GM21529 (cell line): ENCODE data around the gene HCRTR1.

Experiments
- ATAC-seq: cut with Tn5 transposase; IDR thresholded peaks from one replicate; pipeline ENCODE4 v1.9.1; 2021; ENCODE audit not compliant: unreplicated experiment

Gene HCRTR1

DNA sequence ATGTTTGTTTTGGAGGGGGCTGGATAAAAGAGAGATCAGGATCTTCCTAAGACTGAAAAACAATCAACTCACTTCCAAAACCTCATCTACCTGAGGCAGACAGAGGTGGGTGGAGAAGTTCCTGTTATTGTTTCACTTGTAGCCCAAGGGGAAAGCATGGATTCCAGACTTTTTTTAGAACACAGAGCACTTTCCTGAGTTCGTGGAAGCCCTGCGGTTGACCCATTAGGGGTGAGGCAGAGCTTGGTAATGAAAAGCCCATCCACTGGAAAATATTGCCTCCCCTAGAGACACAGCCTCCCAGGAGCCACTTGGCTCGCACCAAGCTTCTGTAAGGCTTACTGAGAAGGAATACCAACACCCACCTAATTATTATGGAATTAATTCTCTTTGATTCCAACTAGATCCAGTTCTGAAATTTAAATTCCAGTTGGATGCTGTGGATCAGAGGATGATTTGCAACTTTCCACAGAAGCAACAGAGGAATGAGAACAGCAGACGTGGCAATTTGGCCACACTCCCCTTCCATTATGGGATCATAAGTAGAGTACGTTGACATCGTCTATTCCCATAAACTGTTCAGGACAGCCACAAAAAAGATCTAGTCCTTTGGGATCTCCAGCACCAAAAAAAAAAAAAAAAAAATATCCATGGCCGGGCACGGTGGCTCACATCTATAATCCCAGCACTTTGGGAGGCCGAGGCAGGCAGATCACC lies 31.3 kb downstream of the HCRTR1 start:
- ATAC-seq = no peak

DNA sequence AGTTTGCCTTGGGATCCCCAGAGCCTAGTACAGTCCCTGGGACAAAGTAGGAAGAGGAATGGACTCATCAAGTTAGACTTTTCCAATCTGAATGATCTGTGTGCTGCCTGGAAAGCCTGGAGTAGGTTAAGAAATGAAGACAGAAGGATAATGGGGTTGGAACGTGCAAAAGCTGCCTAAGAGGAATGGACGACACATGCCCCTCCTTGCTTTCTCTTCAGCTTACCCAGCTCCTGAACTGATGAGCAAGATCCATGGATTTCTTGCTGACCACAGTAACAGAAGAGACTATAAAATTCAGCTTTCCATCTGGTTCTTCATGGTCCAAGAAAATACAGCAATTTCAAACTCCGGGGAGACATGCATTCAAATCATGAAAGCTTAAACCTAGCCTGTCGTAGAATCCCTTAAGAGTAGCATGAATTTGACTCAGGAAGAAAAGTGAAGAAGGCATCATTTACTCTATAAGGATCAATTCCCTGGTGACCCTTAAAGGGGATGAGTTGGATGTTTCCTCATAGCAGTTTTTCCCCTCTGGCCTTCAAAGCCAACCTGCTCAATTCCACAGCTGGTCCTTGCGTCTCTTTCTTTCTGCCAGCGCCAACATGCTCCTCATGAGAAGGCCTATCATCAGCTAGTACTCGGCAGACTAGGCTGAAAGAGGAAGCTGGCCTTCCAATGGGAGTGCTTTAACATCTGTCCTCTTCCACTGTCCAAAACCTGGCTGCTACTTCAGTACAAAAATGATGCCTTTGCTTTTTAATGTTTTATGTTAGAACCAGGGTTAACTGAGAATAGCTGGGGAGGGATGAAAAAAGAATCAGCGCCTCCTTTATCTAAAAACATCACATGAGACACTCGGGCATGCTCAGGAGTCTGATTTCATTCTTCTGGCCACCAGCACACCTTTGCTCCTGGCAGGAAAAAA lies 32.9 kb downstream of the HCRTR1 start:
- ATAC-seq = no peak

DNA sequence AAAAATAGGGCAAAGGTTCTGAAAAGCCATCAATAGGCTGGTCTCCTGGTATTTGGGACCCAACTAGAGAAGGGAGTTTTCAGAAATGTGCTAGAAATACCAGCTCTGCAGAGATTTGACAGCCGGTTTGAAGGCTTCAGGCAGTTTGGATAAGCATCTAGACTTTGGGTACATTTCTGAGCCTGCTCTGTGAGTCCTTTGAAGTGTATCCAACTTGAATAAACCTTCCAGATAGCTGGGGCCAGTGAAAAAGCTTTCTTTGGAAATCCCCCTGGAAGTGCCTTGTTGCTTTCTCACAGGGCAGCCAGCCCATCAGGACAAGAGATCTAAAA lies 33.6 kb downstream of the HCRTR1 start:
- no peak for ATAC-seq

DNA sequence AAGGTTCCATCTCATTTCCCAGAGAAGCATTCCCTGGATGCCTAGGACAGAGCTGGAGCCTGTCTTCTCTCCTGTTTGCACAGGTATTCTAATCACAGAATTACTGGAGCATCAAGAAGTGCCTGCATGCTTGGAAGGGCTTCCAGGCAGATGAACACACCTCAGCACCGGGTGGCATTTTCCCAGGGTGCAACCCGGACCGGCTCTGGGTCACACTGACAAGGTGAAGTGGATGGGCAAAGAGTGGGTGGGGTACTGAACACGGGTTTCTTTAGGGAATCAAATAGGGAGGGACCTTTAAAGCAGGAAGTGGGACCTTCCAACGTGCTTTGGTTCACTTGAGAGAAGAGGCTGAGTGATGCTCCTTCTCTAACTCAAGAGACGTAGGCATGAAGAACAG lies 34.3 kb downstream of the HCRTR1 start:
- no peak for ATAC-seq

DNA sequence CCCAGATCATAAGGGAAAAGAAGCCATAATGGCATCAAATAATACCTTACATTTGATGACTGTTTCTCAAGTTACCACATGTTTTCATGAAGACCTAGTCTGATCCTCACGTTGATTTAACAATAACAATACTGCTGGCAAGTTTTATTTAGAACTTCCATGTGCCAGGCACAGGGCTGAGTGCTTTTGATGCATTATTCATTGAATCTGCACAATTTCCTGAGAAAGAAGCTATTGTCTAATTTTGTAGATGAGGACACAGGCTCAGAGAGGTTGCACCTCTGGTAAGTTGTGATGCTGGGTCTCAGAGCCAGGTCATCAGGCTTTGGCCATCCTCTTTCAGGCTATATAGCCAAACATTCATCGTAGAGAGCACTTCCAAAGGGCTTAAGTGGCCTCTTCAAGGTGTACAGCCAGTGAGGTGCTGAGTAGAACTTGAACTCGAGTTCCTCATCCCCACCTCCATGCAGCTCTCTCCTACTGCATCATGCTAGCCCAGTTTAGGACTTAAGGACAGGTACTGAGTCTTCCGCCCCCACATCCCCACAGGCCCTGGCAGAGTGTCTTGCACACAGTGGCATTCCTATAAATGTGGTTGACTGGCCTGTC lies 35.5 kb downstream of the HCRTR1 start:
- no peak for ATAC-seq

DNA sequence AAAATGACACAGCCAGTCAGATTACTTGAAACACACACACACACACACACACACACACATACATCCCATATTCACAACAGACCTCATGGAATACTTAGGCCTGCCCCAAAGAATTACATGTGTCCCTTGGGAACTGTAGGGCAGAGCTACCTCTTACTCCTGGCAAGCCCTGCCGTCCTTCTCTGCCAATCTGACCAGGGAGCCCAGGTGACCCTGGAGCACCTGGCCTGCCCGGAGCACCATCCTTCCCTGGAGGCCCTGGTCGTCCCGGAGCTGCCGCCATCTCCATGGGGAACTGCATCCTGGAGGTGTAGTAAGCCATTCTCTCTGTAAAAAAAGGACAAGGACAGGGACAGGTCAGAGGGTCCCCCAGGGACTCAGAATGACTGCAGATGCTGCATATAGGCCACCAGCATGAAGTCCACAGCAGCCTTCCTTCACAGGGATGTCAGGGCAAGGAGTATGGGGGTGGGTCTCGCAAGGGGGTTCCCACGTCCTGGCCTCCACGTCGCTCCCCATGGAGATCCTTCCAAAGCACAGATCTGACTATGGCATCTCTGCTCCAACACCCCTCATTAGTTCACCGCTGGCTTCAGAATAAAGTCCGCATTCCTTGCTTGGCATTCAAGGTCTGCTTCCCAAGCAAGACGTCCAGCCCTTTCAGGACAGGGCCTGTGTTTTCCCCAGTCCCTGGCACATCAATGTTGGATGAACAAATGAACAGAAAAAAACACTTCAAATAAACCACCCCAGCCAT lies 36.4 kb downstream of the HCRTR1 start:
- ATAC-seq = no peak

DNA sequence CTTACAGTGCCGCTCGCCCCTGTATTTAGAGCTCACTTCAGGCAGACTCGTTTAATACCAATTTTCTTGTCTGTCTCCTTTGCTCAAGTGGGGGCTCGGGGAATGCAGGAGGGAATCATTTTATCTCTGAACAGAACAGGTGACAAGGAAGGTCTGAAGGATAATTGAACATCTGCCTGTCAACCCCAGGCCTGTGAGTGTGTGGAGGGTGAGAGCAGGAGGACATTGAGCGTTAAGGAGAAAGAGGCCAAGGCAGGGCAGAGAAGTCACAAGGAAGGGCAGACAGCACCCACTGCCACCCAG lies 36.9 kb downstream of the HCRTR1 start:
- ATAC-seq = no peak

DNA sequence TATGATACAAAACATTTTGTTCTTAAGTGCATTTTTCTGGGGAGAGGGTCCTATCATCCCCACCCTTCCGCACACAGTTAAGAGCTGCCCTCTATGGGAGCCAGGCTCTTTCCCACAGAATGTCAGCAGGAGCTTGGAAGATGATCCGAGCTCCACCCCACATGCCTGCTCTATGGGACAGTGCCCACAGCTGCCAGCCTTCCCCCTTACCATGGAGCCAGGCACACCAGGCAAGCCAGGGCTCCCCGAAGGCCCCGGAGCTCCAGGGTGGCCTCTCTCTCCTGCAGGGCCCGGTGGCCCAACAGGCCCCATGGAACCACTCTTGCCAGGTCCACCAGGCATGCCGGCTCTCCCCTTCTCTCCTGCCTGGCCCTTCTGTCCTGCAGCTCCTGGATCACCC lies 37.6 kb downstream of the HCRTR1 start:
- no peak for ATAC-seq

DNA sequence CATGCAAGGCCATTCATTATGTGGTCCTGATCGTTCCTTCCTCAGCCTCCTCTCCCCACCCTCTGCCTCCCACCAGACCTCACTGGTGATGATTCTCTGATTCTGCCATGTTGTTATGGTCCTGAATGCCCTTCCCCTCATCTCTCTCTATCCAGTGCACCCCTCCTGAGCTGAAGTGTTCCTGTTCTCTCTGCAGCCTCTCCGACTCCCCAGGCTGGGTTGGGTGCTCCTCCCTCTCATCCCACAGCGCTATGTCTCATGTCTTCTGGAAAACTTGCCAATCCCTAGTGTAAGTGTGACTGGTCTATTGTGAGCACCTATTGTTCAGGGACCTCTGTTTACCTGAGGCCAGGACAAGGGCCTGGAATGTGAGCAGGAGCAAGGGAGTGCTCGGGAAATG lies 38.3 kb downstream of the HCRTR1 start:
- ATAC-seq = no peak

DNA sequence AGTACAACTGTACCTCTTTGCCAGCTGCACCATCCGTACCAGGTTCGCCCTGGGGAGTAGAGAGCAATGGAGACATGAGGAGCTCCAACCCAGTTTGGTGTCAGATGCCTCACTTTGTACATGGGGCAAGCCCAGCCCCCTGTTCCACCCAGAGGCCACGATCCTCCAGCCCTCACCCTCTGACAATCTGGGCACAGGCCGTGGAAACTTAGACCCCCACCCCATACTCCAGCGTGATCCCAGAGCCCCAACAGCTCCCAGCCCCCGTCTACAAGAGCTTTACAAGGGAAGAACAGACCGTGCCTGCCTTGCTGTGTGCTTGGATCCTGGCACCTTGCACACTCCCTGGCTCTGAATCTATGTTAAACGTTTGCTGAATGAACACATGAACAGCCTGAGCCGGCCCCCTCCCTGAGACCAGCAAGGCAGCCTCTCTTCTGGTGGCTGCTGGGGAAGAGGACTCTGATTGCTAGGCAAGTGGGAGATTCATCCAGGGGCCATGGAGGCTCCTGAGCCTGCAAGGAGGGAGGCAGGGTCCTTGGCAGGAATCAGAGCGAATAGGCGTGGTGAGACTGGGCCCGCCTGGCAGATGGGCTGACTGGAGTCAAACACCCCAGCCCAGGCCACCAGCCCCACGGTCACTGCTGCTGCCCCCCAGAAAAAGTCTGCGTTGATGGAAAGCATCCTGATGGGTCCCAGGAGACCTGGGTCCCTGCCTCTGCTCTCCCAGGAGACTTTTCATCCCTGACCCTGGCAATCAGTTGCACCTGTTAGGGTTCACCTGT lies 39.7 kb downstream of the HCRTR1 start:
- no peak for ATAC-seq

DNA sequence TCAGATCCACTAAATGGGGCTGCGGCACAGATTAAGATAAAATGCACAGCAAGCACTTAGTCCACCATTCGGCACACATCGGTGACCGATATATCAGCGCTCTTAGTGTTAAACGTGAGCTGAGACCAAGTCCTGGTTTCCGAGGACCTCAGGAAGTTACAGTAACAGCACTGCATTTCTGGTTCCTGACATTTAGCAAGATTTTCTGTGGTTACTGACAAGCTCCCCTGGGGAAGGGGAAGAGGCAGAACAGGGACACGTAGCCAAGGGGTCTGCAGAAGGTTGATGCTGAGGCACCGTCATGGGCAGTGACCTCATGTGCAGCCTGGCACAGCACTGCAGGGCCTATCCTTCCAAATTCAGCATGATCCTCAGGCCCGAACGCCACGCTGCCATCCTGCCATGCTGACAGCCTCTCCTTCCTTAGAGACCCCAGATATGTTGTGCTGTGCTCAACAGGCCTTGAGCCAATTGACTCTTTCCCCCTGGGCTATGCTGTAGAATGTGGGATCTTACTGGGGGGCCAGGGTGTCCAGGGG lies 40.6 kb downstream of the HCRTR1 start:
- no peak for ATAC-seq

DNA sequence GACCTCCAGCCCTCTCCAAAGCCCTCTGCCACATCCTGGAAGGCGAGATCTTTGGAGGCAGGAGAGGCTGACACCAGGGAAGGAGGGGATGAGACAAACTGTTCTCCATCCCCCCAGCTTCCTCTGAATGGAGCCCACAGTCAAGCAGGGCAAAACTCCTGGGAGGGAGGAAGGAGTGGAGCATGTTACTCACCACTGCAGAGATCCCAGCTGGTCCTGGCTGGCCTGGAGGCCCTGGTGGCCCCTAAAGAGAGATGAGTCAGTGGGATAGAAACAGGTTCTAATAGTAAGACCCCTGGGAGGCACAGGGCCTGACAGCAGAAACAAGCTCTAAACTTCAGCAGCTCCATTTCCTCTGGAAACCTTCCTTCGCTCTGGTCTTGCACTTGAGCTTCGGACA lies 41.2 kb downstream of the HCRTR1 start:
- ATAC-seq = no peak

DNA sequence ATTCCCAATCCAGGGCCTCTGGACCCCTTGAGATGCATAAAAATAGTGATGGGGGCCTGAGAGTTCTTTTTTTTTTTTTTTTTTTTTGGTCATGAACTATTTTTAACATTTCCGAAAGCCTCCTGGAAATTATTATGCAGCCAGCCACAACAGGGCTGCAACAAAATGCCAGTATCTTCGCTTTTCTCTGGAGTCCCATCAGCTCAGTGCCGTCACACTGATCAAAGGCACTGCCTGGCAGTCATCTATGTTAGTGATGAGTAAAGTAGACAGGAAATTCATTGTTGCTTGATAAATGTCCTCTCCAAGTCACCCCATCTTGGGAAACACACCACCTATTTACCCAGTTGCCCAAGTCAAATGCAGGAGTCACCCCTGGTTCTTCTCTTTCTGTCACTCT lies 42.4 kb downstream of the HCRTR1 start:
- no peak for ATAC-seq

DNA sequence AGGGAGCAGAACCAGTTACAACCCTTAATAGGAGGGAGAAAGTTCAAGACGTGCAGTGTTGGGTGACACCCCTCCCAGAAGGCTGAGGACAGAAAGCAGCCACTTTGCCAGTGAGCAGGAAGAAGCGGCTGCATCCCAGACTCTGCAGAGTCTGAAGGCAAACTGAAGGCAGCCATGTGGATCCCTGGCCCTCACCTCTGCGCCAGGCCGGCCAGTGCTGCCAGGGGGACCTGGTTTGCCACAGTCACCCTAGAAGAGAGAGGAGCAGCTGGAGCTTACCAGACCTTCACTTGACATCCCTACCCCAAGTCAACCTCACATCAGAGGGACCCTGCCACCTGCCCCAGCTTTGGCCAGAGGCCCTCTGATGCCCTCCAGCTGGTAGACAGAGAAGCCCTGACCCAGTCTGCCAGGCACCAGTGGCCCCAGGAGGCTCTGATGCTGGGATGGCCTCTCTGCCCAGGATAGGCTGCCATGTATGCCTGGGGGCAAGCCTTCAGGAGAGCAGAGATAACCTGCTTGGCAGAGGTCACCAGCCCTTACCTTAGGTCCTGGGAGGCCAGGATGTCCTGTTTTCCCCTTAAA lies 43.5 kb downstream of the HCRTR1 start:
- ATAC-seq = no peak

DNA sequence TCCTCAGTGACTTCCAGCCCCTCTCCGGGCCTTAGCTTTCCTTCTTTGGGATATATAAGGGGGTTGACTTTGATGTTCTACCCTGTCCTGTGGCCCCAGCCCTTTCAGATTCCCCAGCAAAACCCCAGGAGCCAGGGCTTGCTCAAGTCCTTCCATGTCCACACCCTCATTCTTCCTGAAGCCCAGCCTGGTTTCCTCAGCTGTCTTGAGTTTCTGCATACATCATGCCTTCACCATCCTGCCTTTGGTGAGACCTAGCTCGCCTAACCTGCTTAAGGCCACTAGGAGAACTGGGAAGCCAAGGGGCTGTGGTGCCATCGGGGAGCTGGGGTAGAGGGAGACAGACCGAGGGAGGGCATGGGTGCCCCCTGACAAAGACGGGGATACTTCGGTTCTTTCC lies 44.4 kb downstream of the HCRTR1 start:
- ATAC-seq = no peak

DNA sequence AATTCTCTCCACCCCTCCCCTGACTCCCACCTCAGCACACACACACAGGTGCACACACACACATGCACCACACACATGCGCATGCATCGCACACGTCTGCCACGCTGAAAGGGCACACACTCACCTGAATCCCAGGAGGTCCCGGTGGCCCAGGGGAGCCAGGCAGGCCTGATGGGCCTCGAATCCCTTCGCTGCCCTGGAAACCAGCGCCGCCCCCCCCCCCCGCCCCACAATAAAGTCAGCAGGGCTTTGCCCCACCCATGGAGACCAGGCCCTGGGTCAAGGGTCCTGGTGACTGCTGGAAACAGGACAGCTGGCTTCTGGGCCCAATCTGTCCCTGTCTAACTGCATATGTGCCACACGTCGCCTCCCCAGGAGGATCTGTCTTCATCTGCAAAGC lies 45.0 kb downstream of the HCRTR1 start:
- no peak for ATAC-seq

DNA sequence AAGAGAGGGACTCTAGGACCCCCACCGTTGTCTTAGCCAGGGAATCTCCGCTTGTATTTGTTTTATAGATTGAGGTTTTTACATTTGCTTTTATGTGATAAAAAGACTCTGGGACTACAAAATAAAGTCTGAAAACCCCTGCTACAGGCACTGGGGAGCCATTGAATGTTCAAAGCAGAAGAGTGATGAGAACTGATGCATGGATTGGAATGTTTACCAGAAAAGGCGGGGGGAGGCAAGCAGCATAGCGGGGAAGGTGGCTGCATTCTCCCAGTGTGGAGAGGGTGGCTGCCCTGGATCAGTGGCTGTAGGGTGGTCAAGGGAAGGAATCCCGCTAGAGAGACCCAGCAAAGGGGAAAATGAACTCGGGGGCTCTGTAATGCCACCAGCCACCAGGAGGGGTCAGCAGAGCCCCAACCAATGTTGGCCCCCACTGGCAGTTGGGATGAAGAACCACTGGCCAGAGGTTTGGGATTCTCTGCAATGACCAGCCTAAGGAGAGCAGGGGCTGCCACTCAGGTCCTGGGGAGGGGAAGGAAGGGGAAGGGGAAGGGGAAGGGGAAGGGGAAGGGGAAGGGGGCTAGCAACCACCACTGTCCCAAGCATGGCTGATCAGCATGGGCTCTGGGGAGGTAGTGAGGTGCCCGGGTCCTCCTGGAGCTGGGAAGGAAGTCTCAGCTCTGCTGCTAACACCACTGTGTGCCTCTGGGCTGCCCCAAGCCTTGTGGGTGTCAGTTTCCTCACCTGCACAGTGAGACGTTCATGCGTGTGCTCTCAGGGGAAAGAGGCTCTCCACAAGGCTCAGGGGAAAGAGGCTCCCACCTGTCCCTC lies 46.3 kb downstream of the HCRTR1 start:
- ATAC-seq = no peak

DNA sequence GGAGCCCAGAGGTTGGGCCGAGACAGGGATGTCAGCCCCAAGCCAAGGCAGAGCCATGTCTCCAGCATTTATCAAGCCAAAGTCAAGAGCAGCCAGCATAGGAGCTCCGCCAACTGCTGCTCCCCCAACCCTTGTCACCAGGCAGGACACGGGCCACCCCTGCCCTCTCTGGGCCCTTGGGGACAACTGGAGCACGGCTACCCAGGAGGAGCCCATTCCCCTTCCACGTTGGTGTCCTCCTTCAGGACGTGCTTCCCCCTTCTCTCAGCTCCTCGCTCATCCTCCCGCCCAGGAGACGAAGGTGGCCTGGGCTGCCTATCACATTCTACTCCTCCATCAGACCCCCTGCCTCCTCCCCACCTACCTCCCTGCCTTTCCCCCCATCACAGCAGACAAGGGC lies 47.0 kb downstream of the HCRTR1 start:
- ATAC-seq = no peak

DNA sequence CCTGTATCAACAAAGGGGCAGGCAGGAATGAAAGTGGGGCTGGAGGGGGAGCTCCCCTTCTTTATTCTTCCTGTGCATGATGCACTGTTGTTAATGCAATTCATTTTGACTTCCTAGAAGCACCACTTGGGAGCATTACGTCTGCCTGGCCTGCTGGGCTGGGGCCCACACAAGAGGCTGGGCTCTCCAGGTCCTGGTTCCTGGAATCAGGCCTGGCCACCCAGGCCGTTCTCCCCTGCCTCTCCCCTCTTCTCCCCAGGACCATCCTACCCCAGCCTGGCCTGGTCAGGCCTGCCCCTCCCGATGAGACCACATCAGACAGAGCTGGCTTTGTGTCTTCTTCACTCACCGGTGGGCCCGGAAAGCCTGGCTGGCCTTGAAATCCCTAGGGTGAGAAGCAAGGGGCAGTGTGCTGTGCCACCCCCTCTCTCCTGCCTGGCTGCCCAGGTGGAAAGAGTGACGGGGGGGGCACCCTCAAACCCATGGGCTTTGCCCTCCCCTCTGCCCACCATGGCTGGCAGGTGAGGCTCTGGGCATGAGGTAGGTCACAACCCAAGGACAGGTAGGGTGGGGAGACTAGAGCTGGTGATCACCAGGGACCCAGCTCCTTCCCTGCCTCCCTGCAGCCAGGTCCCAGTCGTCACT lies 47.9 kb downstream of the HCRTR1 start:
- no peak for ATAC-seq
